Measurements from ENCODE around the gene ZNF182.
"Not testable (repeated sequence)": the region's sequence is repeated elsewhere in the genome, so short reads cannot be mapped to it uniquely, and the experiment has no call there.

ZNF182 gene

GRCh38 chrX:47956016-47956415, 47.8 kb downstream of the ZNF182 start:
- TF ChIP-seq CTCF (IDR thresholded peaks at IDR 0.05; ENCODE audit: control insufficient read depth, insufficient read depth, low read depth, low read length, missing control alignments) = no peak
- no peak for DNase-seq (ENCODE audit: low read depth)
- H3K4me3 ChIP-seq (ENCODE audit: control insufficient read depth, low read depth, low read length) = no peak overlapping the region

GRCh38 chrX:47955295-47955694, 48.5 kb downstream of the ZNF182 start:
- H3K4me3 ChIP-seq (ENCODE audit: control insufficient read depth, low read depth, low read length); DNase-seq (ENCODE audit: low read depth): not testable (repeated sequence)

- TF ChIP-seq CTCF (IDR thresholded peaks at IDR 0.05; ENCODE audit: control insufficient read depth, insufficient read depth, low read depth, low read length, missing control alignments) = no peak
- no peak for DNase-seq (ENCODE audit: low read depth)
- no peak overlapping the region for H3K4me3 ChIP-seq (ENCODE audit: control insufficient read depth, low read depth, low read length)
Measured at GRCh38 chrX:47941423-47941822, 62.4 kb downstream of the ZNF182 start.

GRCh38 chrX:47940448-47940847, 63.3 kb downstream of the ZNF182 start:
- no peak overlapping the region for H3K4me3 ChIP-seq (ENCODE audit: control insufficient read depth, low read depth, low read length)
- no peak for TF ChIP-seq CTCF (IDR thresholded peaks at IDR 0.05; ENCODE audit: control insufficient read depth, insufficient read depth, low read depth, low read length, missing control alignments)
- DNase-seq (ENCODE audit: low read depth) = no peak

- no peak for TF ChIP-seq CTCF (IDR thresholded peaks at IDR 0.05; ENCODE audit: control insufficient read depth, insufficient read depth, low read depth, low read length, missing control alignments)
- H3K4me3 ChIP-seq (ENCODE audit: control insufficient read depth, low read depth, low read length) = no peak overlapping the region
- no peak for DNase-seq (ENCODE audit: low read depth)
Measured at GRCh38 chrX:47936940-47937317, 66.9 kb downstream of the ZNF182 start.

- no peak for DNase-seq (ENCODE audit: low read depth)
- no peak for TF ChIP-seq CTCF (IDR thresholded peaks at IDR 0.05; ENCODE audit: control insufficient read depth, insufficient read depth, low read depth, low read length, missing control alignments)
- H3K4me3 ChIP-seq (ENCODE audit: control insufficient read depth, low read depth, low read length) = no peak overlapping the region
Measured at GRCh38 chrX:47936224-47936939, 67.4 kb downstream of the ZNF182 start.

GRCh38 chrX:47933946-47934345, 69.8 kb downstream of the ZNF182 start:
- H3K4me3 ChIP-seq (ENCODE audit: control insufficient read depth, low read depth, low read length) = no peak overlapping the region
- no peak for DNase-seq (ENCODE audit: low read depth)
- no peak for TF ChIP-seq CTCF (IDR thresholded peaks at IDR 0.05; ENCODE audit: control insufficient read depth, insufficient read depth, low read depth, low read length, missing control alignments)

GRCh38 chrX:47931970-47932369, 71.8 kb downstream of the ZNF182 start:
- not testable (repeated sequence) for H3K4me3 ChIP-seq (ENCODE audit: control insufficient read depth, low read depth, low read length); DNase-seq (ENCODE audit: low read depth)
